ENCODE data around the gene SLC35E1.

SLC35E1 gene

DNA sequence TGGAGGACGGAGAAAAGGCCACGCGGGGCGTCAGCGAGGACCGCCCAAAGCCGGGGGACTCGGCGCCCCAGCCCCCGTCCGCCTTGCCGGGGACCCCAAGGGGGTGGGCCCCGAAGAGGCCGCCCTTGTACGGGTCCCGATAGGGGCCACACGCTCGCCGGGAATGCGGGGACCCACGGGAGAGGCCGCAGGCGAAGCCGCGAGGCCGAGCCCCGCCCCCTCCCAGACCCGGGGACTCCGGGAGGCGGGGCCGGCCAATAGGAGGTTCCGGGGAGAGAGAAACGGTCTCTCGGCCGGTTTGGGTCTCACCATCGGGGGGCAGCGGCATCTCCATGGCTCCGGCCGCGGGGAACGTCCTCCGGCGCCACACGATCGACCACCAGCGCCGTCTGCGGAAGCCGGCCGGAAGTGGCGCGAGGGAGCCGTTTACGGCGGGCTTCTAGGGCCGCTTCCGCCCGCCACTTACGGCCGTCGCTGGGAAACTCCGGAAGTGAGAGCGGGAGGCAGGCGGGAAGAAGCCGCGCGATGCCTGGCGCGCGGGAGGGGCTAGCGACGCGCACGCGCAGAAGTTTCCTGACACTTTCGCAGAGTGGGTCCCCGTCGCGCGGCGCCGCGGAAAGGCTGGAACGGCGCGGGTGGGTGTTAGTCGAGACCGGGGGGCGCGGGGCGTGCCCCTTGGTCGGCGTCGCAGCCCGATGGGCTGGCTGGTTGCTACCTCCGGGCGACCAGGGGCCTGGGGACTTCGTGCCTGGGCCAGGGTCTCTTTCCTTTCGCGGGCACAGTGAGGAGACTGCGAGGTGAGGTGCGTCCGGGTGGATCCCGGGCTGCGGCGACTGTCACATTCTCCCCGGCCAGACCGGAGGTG, 29.9 kb downstream of the SLC35E1 start, which contains the start of gene CHERP:
TSS of gene CHERP (minus strand) at position 393 of the 865 bp plus-strand sequence. CDS start at position 334, 59 bp downstream.
- peak; percentile 97 for DNase-seq

DNA sequence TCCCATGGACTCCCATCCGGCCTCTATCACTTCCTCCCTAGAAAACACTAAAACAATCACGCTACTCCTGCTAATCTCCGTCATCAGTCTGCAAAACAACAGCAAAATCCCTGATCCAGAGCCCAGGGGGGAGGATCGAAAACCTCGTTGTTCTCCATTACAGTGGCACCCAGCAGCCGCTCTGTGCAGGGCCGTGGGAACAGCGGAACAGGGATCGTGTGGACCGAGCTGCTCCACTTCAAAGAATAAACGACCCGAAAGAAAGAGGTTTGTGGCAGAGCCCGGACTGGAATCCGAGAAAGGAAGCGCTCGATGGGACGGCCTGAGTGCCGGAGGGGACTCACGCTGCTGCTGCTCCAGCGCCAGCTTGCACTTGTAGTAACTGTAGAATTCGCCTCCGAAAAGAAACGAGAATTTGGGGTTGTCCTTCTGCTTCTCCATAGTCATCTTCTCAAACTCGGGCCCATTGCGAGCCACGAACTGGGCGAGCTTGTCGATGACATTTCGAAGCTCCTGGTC, 30.6 kb downstream of the SLC35E1 start:
- DNase-seq = peak; percentile 40

GRCh38 chr19:16540948-16541347, 31.3 kb downstream of the SLC35E1 start:
- DNase-seq = no peak

GRCh38 chr19:16537111-16537510, 35.1 kb downstream of the SLC35E1 start:
- no peak for DNase-seq

DNA sequence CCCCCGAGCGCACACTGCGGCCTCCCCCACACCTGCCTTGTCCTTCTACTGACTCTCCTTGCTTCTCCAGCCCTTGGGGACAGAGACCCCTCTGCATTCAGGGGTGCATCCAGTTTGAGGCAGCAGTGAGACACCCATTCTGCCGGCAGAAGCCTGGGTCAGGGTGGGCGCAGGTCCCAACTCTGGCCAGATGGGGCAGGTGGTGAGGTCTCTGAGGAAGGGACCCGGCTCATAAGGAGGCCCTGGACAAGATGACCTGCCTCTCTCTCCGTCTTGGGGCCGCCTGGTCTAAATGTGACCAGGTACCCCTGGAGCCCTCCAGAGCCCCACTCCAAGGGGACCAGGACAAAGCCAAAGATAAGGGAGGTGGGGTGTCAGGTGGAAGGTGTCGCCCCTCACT, 36.1 kb downstream of the SLC35E1 start:
- DNase-seq = no peak

DNA sequence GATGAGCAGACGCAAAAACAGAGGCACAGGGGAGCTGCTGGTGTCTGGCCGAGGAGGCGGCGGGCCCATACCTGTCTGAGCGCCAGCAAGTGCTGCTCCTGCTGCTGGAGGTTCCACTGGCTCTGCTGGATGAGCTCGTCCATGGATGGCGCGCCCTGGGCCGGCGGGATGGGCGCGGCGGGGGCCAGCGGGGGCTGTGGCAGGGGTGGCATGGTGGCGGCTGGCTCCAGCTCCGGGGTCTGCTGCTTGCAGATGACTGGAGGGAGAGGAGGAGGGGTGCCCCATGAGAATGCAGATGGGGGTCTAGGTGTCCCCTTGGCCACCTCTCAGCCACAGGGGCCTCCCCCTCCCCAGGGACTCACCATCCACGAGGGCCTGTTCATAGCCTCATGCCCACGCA, 36.8 kb downstream of the SLC35E1 start:
- no peak for DNase-seq

DNA sequence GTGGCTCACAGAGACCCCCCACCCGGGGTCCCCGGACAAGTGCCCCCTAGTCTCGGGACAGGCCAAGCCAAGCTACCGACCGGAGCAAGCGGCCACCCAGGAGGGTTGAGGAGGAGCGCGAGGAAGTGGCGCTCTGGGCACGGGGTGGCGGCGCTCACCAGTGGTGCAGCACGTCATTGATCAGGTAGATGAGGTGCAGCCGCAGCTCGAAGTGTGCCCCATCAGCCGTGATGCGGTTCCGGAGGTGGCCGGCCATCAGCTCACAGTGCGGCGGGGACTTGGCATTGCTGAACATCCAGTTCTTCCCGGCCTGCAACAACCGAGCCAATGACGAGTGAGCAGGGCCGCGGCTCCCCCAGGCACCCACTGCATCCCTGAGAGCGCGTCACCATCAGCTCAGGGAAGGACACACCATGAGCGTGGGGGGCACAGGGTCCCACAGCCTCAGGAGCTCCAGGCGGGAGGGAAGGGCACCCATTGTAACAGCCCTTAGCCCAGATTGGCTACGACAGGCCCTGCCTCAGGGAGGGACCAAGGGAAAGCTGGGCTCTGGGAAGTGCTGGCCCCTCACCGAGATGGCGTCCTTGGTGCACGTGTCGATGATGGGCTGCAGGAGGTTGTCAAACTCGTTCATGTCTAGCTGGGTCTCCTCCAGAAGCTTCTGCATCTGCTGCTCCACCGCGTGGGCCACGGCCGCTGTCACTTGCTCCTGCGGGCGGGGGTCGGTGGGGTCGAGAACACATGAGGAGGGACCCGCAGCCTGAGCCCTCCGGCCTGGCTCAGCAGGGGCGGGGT, 39.6 kb downstream of the SLC35E1 start:
- DNase-seq = no peak

GRCh38 chr19:16531380-16531669, 40.9 kb downstream of the SLC35E1 start:
- DNase-seq = no peak

- DNase-seq = no peak
Observed at GRCh38 chr19:16530540-16531379, 41.5 kb downstream of the SLC35E1 start.

DNA sequence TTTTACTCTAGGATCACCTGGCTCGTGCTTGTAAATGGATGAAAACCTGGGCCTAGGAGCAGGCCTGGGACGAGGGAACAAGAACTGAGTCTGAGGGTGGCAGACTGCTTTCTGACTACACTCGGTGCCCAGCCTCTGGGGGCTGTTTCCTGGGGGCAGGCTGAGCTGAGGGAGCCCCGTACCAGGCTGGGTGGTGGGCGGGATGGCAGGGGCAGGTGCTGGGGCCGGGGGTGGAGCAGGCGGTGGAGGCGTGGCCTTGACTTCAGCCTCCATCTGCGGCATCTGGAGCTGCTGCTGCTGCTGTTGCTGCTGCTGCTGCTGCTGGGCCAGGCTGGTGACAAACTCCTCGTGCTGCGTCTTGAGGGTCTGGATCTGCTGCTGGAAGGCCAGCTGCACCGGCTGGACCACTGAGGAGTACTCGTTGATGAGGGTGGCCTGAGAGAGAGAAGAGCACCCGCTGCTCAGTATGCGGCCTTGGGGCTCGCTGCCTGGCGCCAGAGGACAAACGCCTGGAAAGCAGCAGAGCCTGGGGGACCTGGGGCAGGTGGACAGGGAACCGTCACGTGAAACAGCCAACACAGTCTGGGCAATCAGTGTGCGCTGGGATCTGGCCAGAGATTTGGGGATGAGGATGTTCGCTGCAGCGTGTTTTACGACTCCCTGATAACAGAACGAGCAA, 42.6 kb downstream of the SLC35E1 start:
- DNase-seq = no peak

- peak; percentile 70 for DNase-seq
Observed at GRCh38 chr19:16527971-16528521, 44.2 kb downstream of the SLC35E1 start.

- DNase-seq = no peak
Observed at GRCh38 chr19:16527334-16527935, 44.8 kb downstream of the SLC35E1 start.

DNA sequence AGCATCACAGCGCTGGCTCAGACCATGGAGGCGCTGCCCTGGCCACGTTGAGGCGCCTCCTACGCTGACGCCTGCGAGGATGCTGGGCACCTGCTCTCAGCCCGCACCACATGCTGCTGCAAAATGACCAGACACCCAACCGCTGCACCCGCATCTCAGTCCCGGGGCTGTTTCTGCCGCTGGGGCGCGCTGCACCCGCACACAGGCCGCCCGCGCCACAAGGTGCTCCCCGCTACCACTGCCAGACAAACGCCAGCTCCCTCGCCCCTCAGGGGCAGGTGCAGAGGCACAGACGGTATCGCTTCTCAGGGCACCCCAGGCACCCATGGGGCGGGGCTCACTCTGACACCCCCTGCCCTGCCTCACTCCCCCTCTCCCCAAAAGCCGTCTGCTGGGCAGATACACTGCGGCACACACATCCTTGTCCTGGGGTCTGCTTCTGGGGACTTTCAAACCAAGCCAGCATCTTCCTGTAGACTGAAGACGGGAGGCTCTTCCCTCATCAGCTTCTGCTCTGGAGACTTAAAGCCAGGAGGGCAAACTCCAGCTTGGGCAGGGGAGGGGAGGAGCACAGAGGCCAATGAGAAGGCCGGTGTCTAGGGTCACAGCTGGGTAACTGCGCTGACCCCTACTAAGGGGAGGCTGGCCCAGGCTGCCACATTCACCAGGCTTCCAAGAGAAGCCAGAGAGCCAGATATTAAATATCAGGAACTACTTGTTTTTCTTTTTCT, 46.3 kb downstream of the SLC35E1 start:
- DNase-seq = no peak

DNA sequence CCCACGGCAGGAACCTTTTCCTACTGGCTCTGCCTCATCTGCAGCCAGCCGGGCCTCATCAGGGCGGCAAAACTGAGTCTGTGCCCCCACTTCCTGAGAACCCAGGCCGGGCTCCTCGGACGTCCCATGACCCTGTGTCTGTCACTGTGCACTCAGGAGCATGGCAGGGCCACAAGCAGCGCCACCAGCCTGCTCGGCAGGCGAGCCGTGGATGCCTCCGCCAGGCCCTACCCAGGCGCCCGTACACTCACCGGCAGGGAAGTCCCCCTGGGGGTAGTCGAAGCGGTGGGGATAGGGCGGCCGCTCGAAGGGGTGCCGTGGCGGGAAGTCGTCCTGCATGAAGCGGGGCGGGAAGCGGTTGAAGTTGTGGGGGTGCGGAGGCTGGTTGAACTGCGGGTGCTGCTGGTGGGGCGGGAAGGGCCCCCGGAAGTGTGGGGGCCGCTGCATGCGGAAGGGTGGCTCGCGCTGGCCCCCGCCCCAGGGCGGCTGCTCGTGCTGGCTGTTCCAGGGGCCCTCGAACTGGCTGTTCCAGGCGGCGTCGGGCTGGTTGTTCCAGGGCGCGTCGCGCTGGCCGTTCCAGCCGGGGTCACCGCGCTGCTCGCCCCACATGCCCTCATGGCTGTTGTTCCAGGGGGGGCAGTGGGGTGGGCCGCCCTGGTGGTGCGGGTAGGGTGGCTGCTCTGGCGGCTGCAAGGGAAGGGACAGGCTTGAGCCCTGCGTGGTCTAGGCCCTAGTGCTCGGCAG, 47.1 kb downstream of the SLC35E1 start:
- no peak for DNase-seq

DNA sequence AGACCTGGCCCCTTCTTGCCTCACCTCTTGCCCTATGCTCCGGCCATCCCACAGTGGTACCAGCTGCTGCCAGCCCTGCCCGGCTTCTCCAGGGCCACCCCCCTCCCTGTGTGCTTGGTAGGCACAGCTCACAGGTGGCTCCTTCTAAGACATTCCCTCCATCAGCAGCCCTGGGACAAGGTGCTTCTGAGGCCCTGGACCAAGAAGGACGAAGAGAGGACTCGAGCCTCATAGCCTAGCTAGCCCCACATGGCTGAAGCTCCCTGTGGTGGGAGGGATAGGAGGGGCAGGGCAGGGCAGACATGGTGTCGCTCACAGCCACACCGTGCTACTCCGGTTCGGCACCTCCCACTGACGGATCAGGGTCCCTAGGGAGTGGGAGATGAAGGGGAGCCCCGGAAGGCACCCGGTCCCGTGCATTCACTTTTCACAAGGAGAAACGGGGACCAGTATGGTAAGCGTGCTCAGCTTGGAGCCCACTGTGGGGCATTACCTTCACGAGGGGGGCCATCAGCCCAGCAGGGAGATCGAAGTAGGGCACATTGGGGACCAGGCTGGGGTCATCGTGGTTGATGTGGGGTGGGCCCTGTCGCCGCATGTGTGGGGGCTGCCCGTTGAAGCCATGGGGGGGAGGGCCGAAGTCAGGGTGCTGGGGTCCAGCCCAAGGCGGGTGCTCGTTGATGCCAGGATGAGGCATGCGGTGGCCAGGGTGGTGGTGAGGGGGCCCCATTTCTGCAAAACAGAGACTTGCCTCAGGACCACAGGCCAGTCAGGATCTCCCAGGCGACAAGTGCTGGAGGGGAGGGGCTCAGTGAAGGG, 49.4 kb downstream of the SLC35E1 start:
- DNase-seq = no peak

GRCh38 chr19:16521715-16522289, 50.4 kb downstream of the SLC35E1 start:
- DNase-seq = no peak

- DNase-seq = no peak
Observed at GRCh38 chr19:16520986-16521624, 51.1 kb downstream of the SLC35E1 start.
